Neural cell (in vitro differentiated cells): ENCODE data around the gene HOXC9. TPM values are rescaled to one million over a fixed set of nuclear protein-coding genes. Genes with fewer than 3 reads are reported as not detected.

Experiments used
- H2AFZ ChIP-seq: fragments of 200-600, 300-800 bp; sonication (generic), shearing (Covaris generic); 2 replicates; pipeline ENCODE4 v1.6.0; 2014; ENCODE audit warnings: low read depth, mild to moderate bottlenecking, antibody characterized with exemption, low read length, moderate library complexity
- H3F3A ChIP-seq: fragments of 200-600 bp; shearing (Covaris generic); 2 replicates; pipeline ENCODE4 v1.6.1; 2016; ENCODE audit warnings: mild to moderate bottlenecking, moderate library complexity, mixed read lengths, antibody characterized with exemption, low read length; ENCODE audit not compliant: insufficient read depth, poor library complexity, severe bottlenecking
- H3K27ac ChIP-seq: fragments of 200-600, 300-800 bp; sonication (generic), shearing (Covaris generic); 2 replicates; pipeline ENCODE4 v1.5.1; 2014; ENCODE audit warnings: mild to moderate bottlenecking, low read length, moderate library complexity
- H3K27me3 ChIP-seq: fragments of 300-800, 200-600 bp; sonication (generic), shearing (Covaris generic); 2 replicates; pipeline ENCODE4 v1.6.0; 2014; ENCODE audit warnings: mild to moderate bottlenecking, low read depth, low read length, moderate library complexity; ENCODE audit not compliant: insufficient read depth
- H3K36me3 ChIP-seq: fragments of 300-800, 200-600 bp; sonication (generic), shearing (Covaris generic); 2 replicates; pipeline ENCODE4 v1.5.1; 2014; ENCODE audit warnings: mild to moderate bottlenecking, antibody characterized with exemption, low read length, moderate library complexity; ENCODE audit not compliant: insufficient read depth
- H3K4me2 ChIP-seq: fragments of 300-800, 200-600 bp; sonication (generic), shearing (Covaris generic); 2 replicates; pipeline ENCODE4 v1.6.0; 2014; ENCODE audit warnings: mild to moderate bottlenecking, low read length
- H3K4me3 ChIP-seq: fragments of 300-800, 200-600 bp; sonication (generic), shearing (Covaris generic); 2 replicates; pipeline ENCODE4 v1.5.1; 2014; ENCODE audit warnings: mild to moderate bottlenecking, low read length, moderate library complexity
- H3K79me2 ChIP-seq: fragments of 200-600 bp; shearing (Covaris generic); replicated peaks from 2 replicates; pipeline ENCODE4 v1.6.0; 2014; ENCODE audit warnings: mild to moderate bottlenecking, low read length, moderate library complexity; ENCODE audit not compliant: insufficient read depth
- H3K9ac ChIP-seq: fragments of 300-800, 200-600 bp; sonication (generic), shearing (Covaris generic); 2 replicates; pipeline ENCODE4 v1.6.1; 2016; ENCODE audit warnings: mild to moderate bottlenecking, low read length, mixed read lengths
- H3K9me2 ChIP-seq: fragments of 200-600 bp; shearing (Covaris generic); 2 replicates; pipeline ENCODE4 v1.6.1; 2016; ENCODE audit warnings: mild to moderate bottlenecking, low read length, mixed read lengths; ENCODE audit not compliant: insufficient read depth
- H3K9me3 ChIP-seq: fragments of 200-600, 300-800 bp; sonication (generic), shearing (Covaris generic); 2 replicates; pipeline ENCODE4 v1.6.1; 2016; ENCODE audit warnings: mild to moderate bottlenecking, mixed run types, low read length, moderate library complexity, mixed read lengths
- H4K20me1 ChIP-seq: fragments of 200-600 bp; shearing (Covaris generic); 2 replicates; pipeline ENCODE4 v1.6.1; 2016; ENCODE audit warnings: mild to moderate bottlenecking, mixed run types; ENCODE audit not compliant: insufficient read depth
- CTCF ChIP-seq: fragments of 450-650 bp; IDR thresholded peaks from 2 replicates; pipeline ENCODE4 v1.5.1; 2014; ENCODE audit warnings: antibody characterized with exemption, mild to moderate bottlenecking, moderate library complexity; ENCODE audit not compliant: poor library complexity, severe bottlenecking
- EP300 ChIP-seq: fragments of 450-650 bp; conservative IDR thresholded peaks from 2 replicates; pipeline ENCODE4 v1.6.1; 2014; ENCODE audit warnings: antibody characterized with exemption, mild to moderate bottlenecking, moderate library complexity; ENCODE audit not compliant: poor library complexity, severe bottlenecking
- EZH2 ChIP-seq: fragments of 200-600, 300-800 bp; shearing (Covaris generic), sonication (generic); IDR thresholded peaks from 2 replicates; pipeline ENCODE4 v1.6.1; 2014; ENCODE audit warnings: antibody characterized with exemption, low read length, borderline replicate concordance, mild to moderate bottlenecking; ENCODE audit not compliant: insufficient read depth, poor library complexity, severe bottlenecking
- MXI1 ChIP-seq: fragments of 450-650 bp; conservative IDR thresholded peaks from 2 replicates; pipeline ENCODE4 v1.6.1; 2014; ENCODE audit warnings: antibody characterized with exemption, mild to moderate bottlenecking; ENCODE audit not compliant: poor library complexity, severe bottlenecking
- POLR2AphosphoS5 ChIP-seq: IDR thresholded peaks from 2 replicates; pipeline ENCODE4 v1.6.1; 2012
- RAD21 ChIP-seq: fragments of 450-650 bp; conservative IDR thresholded peaks from 2 replicates; pipeline ENCODE4 v1.6.1; 2014; ENCODE audit warnings: antibody characterized with exemption, mild to moderate bottlenecking, moderate library complexity
- REST ChIP-seq: IDR thresholded peaks from 2 replicates; pipeline ENCODE4 v1.6.1; 2012; ENCODE audit warnings: borderline replicate concordance
- SMC3 ChIP-seq: fragments of 450-650 bp; conservative IDR thresholded peaks from 2 replicates; pipeline ENCODE4 v1.6.1; 2014; ENCODE audit warnings: antibody characterized with exemption, mild to moderate bottlenecking, moderate library complexity; ENCODE audit not compliant: poor library complexity
- TAF1 ChIP-seq: IDR thresholded peaks from 2 replicates; pipeline ENCODE4 v1.6.1; 2012; ENCODE audit warnings: low read depth
- polyA plus RNA-seq: library from polyadenylated mRNA; depleted of rRNA; stranded (reverse); fragments of >200 nt; gene quantifications from 2 replicates; pipeline ENCODE4 v1.2.3, GENCODE V29; 2014

Gene HOXC9
- polyA plus RNA-seq, 1 donor from 2014 or later, result not detected

- H3K9ac ChIP-seq, result no peak overlapping the region
- no peak overlapping the region for H3K4me2 ChIP-seq
- H4K20me1 ChIP-seq, result no peaks in the 10 kb centered on the region
- peaks cover 100% of the 10 kb centered on the region for H3K27me3 ChIP-seq
- no peaks in the 10 kb centered on the region for H3F3A ChIP-seq
- no peaks in the 10 kb centered on the region for H3K79me2 ChIP-seq
- TF ChIP-seq POLR2AphosphoS5, result no peak
- TF ChIP-seq SMC3, result no peak
- no peak for TF ChIP-seq REST
- no peak for TF ChIP-seq MXI1
- no peak for TF ChIP-seq EP300
- TF ChIP-seq EZH2, result no peak
- no peak for TF ChIP-seq TAF1
- TF ChIP-seq CTCF, result no peak
- no peak for TF ChIP-seq RAD21
- no peak overlapping the region for H3K27ac ChIP-seq
- H3K9me3 ChIP-seq, result no peaks in the 10 kb centered on the region
- H3K9me2 ChIP-seq, result no peaks in the 10 kb centered on the region
- H3K4me3 ChIP-seq, result no peak overlapping the region
- no peak overlapping the region for H2AFZ ChIP-seq
- no peaks in the 10 kb centered on the region for H3K36me3 ChIP-seq
Measured at GRCh38 chr12:53990311-53991076, 9.5 kb upstream of the HOXC9 start.

- H3K27ac ChIP-seq, result no peak overlapping the region
- H2AFZ ChIP-seq, result no peak overlapping the region
- H3K27me3 ChIP-seq, result peaks cover 100% of the 10 kb centered on the region
- no peaks in the 10 kb centered on the region for H3K9me3 ChIP-seq
- H3K79me2 ChIP-seq, result no peaks in the 10 kb centered on the region
- TF ChIP-seq EZH2, result no peak
- H3K36me3 ChIP-seq, result no peaks in the 10 kb centered on the region
- H3K9ac ChIP-seq, result no peak overlapping the region
- no peak overlapping the region for H3K4me2 ChIP-seq
- H4K20me1 ChIP-seq, result no peaks in the 10 kb centered on the region
- no peak overlapping the region for H3K4me3 ChIP-seq
- H3K9me2 ChIP-seq, result no peaks in the 10 kb centered on the region
- H3F3A ChIP-seq, result no peaks in the 10 kb centered on the region
Measured at GRCh38 chr12:53991077-53991460, 8.9 kb upstream of the HOXC9 start.
